Vagina (tissue), 2 donors: Measurements from ENCODE around the gene UBE2Q1.

ENCODE experiments used
- POLR2A ChIP-seq, 2 donors: fragments of 450-650 bp; IDR thresholded peaks; one replicate each; pipeline ENCODE4 v1.6.1; 2017; ENCODE audit warnings: antibody characterized with exemption in 2 of 2, mild to moderate bottlenecking in 2 of 2, moderate library complexity in 2 of 2
- TF ChIP-seq, protein P1 (sequence below), 3 experiments: fragments of 450-650 bp in 2 of 3; fragments of 200-600 bp in 1 of 3; sonication (generic) in 1 of 3; IDR thresholded peaks; one replicate each; pipeline ENCODE4 v1.5.1; 2017 to 2019; ENCODE audit warnings: antibody characterized with exemption in 3 of 3, mild to moderate bottlenecking in 2 of 3, moderate library complexity in 2 of 3

DNA sequence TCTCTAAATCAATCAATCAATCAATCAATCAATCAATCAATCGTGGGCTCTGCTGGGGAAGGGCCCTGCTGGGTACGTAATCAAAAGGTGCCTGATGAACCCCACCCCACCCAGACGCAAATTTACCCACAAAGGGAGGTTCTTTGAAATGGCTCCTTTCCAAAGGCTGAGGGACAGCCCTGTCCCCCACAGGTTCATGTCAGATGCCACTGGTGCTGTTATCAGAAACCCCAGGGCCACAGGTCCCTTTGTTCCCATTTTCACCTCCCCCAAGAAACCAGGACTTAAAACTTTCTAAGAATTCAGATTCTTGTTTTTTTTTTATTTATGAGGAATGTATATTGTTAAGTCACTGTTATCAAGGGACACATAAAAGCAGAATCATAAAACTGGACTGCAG lies 23.3 kb upstream of the UBE2Q1 start:
- TF ChIP-seq, protein P1, sequence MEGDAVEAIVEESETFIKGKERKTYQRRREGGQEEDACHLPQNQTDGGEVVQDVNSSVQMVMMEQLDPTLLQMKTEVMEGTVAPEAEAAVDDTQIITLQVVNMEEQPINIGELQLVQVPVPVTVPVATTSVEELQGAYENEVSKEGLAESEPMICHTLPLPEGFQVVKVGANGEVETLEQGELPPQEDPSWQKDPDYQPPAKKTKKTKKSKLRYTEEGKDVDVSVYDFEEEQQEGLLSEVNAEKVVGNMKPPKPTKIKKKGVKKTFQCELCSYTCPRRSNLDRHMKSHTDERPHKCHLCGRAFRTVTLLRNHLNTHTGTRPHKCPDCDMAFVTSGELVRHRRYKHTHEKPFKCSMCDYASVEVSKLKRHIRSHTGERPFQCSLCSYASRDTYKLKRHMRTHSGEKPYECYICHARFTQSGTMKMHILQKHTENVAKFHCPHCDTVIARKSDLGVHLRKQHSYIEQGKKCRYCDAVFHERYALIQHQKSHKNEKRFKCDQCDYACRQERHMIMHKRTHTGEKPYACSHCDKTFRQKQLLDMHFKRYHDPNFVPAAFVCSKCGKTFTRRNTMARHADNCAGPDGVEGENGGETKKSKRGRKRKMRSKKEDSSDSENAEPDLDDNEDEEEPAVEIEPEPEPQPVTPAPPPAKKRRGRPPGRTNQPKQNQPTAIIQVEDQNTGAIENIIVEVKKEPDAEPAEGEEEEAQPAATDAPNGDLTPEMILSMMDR (IDR thresholded peaks at IDR 0.05): no peak
- TF ChIP-seq POLR2A (IDR thresholded peaks at IDR 0.05): no peak
